ENCODE data around the gene ARHGAP1. TPM values are rescaled to one million over a fixed set of nuclear protein-coding genes. Genes with fewer than 3 reads are reported as not detected.
"Not testable (repeated sequence)": the region's sequence is repeated elsewhere in the genome, so short reads cannot be mapped to it uniquely, and the experiment has no call there.

Gene ARHGAP1
- total RNA-seq, 2 experiments from 2014 or later = 77.8 to 79.7 TPM

- Mint-ChIP-seq H3K4me3 (no peak overlapping the region), H3K27ac (peak overlapping the region; percentile 83), H3K4me1 (peaks cover 62% of the 10 kb centered on the region), H3K27me3 (no peaks in the 10 kb centered on the region), H3K9me3 (no peaks in the 10 kb centered on the region), H3K36me3 (ENCODE audit: low read depth) (peaks cover 54% of the 10 kb centered on the region)
- DNase-seq = no peak
- POLR2A ChIA-PET = interaction anchor here (1.0 to 8.5 kb wide), 5 partner anchors 11 to 119 kb away, joined by 3 to 124 read pairs (median 7); partner anchors contain the start of genes ARHGAP1, ATG13, HARBI1 and ZNF408
- CTCF ChIA-PET = interaction anchor here (0.6 to 1.8 kb wide), 3 partner anchors 56 to 184 kb away, joined by 3 to 6 read pairs (median 4); partner anchors contain the start of genes ATG13 and HARBI1
Observed at GRCh38 chr11:46673713-46674462, 26.5 kb downstream of the ARHGAP1 start.

DNA sequence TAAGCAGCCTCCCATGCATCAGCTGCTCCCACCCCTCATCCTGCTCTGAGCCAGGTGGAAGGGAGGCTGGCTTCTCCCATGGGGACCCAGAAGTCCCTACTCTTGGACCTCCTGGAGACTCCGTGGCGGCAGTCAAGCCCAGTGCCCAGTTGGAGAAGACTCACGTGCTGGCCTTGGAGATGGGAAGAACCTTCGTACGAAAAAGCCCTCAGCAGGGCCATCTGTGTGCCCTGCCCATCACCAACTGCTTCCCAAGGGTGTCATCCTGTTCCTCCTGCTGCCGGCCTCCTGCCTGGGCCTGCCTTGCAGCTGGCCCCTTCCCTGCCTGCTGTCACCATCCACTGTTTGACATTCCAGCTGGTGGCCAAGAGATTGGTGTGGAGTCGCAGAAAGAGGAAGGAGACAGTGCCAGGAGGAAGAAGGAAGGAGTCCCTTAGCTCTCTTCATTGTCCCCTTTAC lies 28.0 kb downstream of the ARHGAP1 start:
- Mint-ChIP-seq H3K9me3 (no peaks in the 10 kb centered on the region), H3K36me3 (ENCODE audit: low read depth) (peaks cover 47% of the 10 kb centered on the region), H3K4me1 (peaks cover 62% of the 10 kb centered on the region), H3K4me3 (no peak overlapping the region), H3K27ac (peak overlapping the region; percentile 98), H3K27me3 (no peaks in the 10 kb centered on the region)
- ChIA-PET CTCF (interaction anchor here (4.5 kb wide), 1 partner anchor 27 kb away, joined by 49 read pairs; the partner anchor contains the start of genes ARHGAP1 and ZNF408), POLR2A (interaction anchor here (1.2 to 8.5 kb wide), 5 partner anchors 16 to 55 kb away, joined by 3 to 124 read pairs (median 9); partner anchors contain the start of genes ARHGAP1, ATG13, HARBI1 and ZNF408)
- no peak for DNase-seq

- Mint-ChIP-seq H3K36me3 (ENCODE audit: low read depth) (peaks cover 47% of the 10 kb centered on the region), H3K27me3 (no peaks in the 10 kb centered on the region), H3K4me3 (peak overlapping the region; percentile 1), H3K9me3 (no peaks in the 10 kb centered on the region), H3K27ac (peak overlapping the region; percentile 98), H3K4me1 (peaks cover 60% of the 10 kb centered on the region)
- CTCF ChIA-PET = interaction anchor here (1.3 to 4.5 kb wide), 5 partner anchors 28 to 182 kb away, joined by 4 to 49 read pairs (median 6); partner anchors contain the start of genes AMBRA1, ARHGAP1, ATG13 and HARBI1
- DNase-seq = no peak
- POLR2A ChIA-PET = interaction anchor here (1.2 to 8.5 kb wide), 7 partner anchors 9 to 543 kb away, joined by 3 to 124 read pairs (median 9); partner anchors contain the start of genes ARHGAP1, ATG13, DDB2 and HARBI1
Observed at GRCh38 chr11:46671958-46672315, 28.5 kb downstream of the ARHGAP1 start.

DNA sequence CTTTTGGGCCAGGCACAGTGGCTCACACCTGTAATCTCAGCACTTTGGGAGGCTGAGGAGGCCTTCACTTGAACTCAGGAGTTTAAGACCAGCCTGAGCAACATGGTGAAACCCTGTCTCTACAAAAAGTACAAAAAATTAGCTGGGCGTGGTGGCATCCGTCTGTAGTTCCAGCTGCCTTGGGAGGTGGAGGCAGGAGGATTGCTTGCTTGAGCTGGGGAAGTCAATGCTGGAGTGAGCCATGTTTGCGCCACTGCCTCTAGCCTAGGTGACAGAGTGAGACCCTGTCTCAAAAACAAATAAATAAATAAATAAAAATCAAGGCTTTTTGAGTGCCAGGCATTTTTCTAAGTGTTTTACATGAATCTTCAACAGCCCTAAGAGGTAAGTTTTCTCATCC lies 29.9 kb downstream of the ARHGAP1 start:
- not testable (repeated sequence) for DNase-seq, H3K27me3 Mint-ChIP-seq, H3K9me3 Mint-ChIP-seq, H3K4me3 Mint-ChIP-seq
- CTCF ChIA-PET = interaction anchor here (0.9 to 4.5 kb wide), 12 partner anchors 11 to 319 kb away, joined by 3 to 49 read pairs (median 5); partner anchors contain the start of genes ARHGAP1, ATG13, HARBI1 and ZNF408
- POLR2A ChIA-PET = interaction anchor here (0.6 to 8.5 kb wide), 12 partner anchors 11 to 545 kb away, joined by 3 to 124 read pairs (median 6); partner anchors contain the start of genes AMBRA1, ARHGAP1, ATG13 and DDB2
- Mint-ChIP-seq H3K4me1 (peaks cover 48% of the 10 kb centered on the region), H3K27ac (peak overlapping the region; percentile 98), H3K36me3 (ENCODE audit: low read depth) (peaks cover 53% of the 10 kb centered on the region)

DNA sequence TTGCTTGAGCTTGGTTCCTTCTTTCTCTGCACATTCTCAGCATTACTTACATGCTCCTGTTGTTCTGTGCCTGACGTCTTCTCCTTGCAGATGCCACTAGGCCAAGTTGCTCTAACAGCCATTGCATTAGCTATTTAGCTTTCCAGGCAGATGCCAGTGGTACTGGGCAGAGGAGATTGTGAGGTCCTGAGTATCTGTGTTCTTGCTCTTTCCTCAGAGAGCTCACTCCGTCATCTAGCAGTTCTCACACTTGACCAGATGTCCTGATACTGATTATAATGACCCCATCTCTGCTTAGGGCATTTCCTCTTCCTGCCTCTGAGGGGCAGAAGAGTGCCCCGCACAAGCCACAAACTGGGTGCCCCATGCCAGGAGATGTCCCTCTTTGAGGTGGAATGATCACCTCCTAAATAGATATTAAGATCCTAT lies 30.7 kb downstream of the ARHGAP1 start:
- Mint-ChIP-seq H3K27ac (peak overlapping the region; percentile 98), H3K4me3 (no peak overlapping the region), H3K36me3 (ENCODE audit: low read depth) (peaks cover 52% of the 10 kb centered on the region), H3K4me1 (peaks cover 40% of the 10 kb centered on the region), H3K27me3 (no peaks in the 10 kb centered on the region), H3K9me3 (no peaks in the 10 kb centered on the region)
- CTCF ChIA-PET = interaction anchor here (1.3 to 4.5 kb wide), 3 partner anchors 10 to 30 kb away, joined by 4 to 49 read pairs (median 9); partner anchors contain the start of genes ARHGAP1 and ZNF408
- POLR2A ChIA-PET = interaction anchor here (1.1 to 8.5 kb wide), 4 partner anchors 31 to 109 kb away, joined by 3 to 124 read pairs (median 26); partner anchors contain the start of genes AMBRA1, ARHGAP1, ATG13 and HARBI1
- DNase-seq = no peak

GRCh38 chr11:46668480-46669085 lies 31.8 kb downstream of the ARHGAP1 start:
- Mint-ChIP-seq H3K36me3 (ENCODE audit: low read depth) (peaks cover 53% of the 10 kb centered on the region), H3K27ac (no peak overlapping the region)

GRCh38 chr11:46667043-46667481 lies 33.4 kb downstream of the ARHGAP1 start:
- peaks cover 52% of the 10 kb centered on the region for H3K36me3 Mint-ChIP-seq (ENCODE audit: low read depth)
- POLR2A ChIA-PET = no interaction called here
- no peak overlapping the region for H3K27ac Mint-ChIP-seq
- DNase-seq = no peak
- H3K27me3 Mint-ChIP-seq = no peaks in the 10 kb centered on the region
- no peak overlapping the region for H3K4me3 Mint-ChIP-seq
- CTCF ChIA-PET = no interaction called here
- peaks cover 29% of the 10 kb centered on the region for H3K4me1 Mint-ChIP-seq
- H3K9me3 Mint-ChIP-seq = no peaks in the 10 kb centered on the region

More at GRCh38 chr11:46668480-46669085, 31.8 kb downstream of the ARHGAP1 start:
- H3K9me3 Mint-ChIP-seq = no peaks in the 10 kb centered on the region
- ChIA-PET CTCF (interaction anchor here (4.5 kb wide), 1 partner anchor 31 kb away, joined by 49 read pairs; the partner anchor contains the start of genes ARHGAP1 and ZNF408), POLR2A (interaction anchor here (8.5 kb wide), 1 partner anchor 32 kb away, joined by 124 read pairs; the partner anchor contains the start of genes ARHGAP1 and ZNF408)
- H3K4me3 Mint-ChIP-seq = no peak overlapping the region
- peaks cover 36% of the 10 kb centered on the region for H3K4me1 Mint-ChIP-seq
- DNase-seq = no peak
- H3K27me3 Mint-ChIP-seq = no peaks in the 10 kb centered on the region

GRCh38 chr11:46666516-46666915 lies 33.9 kb downstream of the ARHGAP1 start:
- ChIA-PET POLR2A (no interaction called here), CTCF (no interaction called here)
- peaks cover 47% of the 10 kb centered on the region for H3K36me3 Mint-ChIP-seq (ENCODE audit: low read depth)
- H3K9me3 Mint-ChIP-seq = no peaks in the 10 kb centered on the region
- H3K27me3 Mint-ChIP-seq = no peaks in the 10 kb centered on the region
- H3K4me1 Mint-ChIP-seq = peaks cover 23% of the 10 kb centered on the region
- no peak for DNase-seq
- no peak overlapping the region for H3K4me3 Mint-ChIP-seq
- H3K27ac Mint-ChIP-seq = no peak overlapping the region

- no peak for DNase-seq
- Mint-ChIP-seq H3K36me3 (ENCODE audit: low read depth) (peaks cover 47% of the 10 kb centered on the region), H3K27ac (no peak overlapping the region), H3K4me3 (no peak overlapping the region), H3K9me3 (no peaks in the 10 kb centered on the region), H3K27me3 (no peaks in the 10 kb centered on the region), H3K4me1 (peaks cover 13% of the 10 kb centered on the region)
- POLR2A ChIA-PET = no interaction called here
- CTCF ChIA-PET = interaction anchor here (0.7 kb wide), 1 partner anchor 636 kb away, joined by 5 read pairs; no protein-coding TSS in a partner anchor
Observed at GRCh38 chr11:46665356-46665755, 35.1 kb downstream of the ARHGAP1 start.

GRCh38 chr11:46664612-46665011 lies 35.8 kb downstream of the ARHGAP1 start:
- CTCF ChIA-PET = interaction anchor here (0.6 kb wide), 1 partner anchor 16 kb away, joined by 4 read pairs; no protein-coding TSS in a partner anchor
- no peaks in the 10 kb centered on the region for H3K27me3 Mint-ChIP-seq
- DNase-seq = no peak
- peaks cover 48% of the 10 kb centered on the region for H3K36me3 Mint-ChIP-seq (ENCODE audit: low read depth)
- no peak overlapping the region for H3K27ac Mint-ChIP-seq
- H3K4me3 Mint-ChIP-seq = no peak overlapping the region
- H3K9me3 Mint-ChIP-seq = no peaks in the 10 kb centered on the region
- POLR2A ChIA-PET = no interaction called here
- peaks cover 7% of the 10 kb centered on the region for H3K4me1 Mint-ChIP-seq

DNA sequence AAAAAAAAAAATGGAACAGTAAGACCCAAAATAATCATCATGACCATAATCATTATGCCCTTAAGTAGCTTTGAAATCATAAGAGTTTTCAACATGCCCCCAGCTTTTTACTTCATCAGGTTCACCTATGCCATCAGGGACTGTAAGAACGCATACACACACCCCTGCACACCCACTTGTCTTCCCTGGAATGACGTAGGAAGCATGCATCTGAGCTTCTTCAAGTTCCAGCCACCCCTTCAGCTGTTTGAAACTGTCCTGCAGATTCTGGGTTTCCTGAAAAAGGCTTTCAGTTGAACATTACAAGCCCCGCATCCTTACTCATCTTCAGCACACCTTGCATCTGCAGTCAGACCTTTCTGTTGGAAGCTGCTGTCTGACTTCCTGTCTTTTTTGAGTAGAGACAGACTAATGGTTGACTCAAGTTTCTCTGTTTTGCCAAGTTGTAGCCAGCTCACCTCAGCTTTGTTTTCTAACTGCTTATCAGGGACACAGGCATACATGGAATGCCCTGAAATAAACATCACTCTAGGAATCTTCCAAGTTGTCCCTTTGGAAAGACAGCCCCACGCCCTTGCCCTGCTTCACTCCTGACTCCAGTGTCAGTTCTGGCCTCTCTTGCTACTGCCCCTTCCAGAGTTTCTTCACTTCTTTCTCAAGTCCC lies 37.0 kb downstream of the ARHGAP1 start:
- POLR2A ChIA-PET = interaction anchor here (0.8 to 1.2 kb wide), 3 partner anchors 11 to 109 kb away, joined by 3 to 4 read pairs (median 3); no protein-coding TSS in a partner anchor
- Mint-ChIP-seq H3K4me1 (peaks cover 5% of the 10 kb centered on the region), H3K27me3 (no peaks in the 10 kb centered on the region), H3K36me3 (ENCODE audit: low read depth) (peaks cover 50% of the 10 kb centered on the region), H3K4me3 (no peak overlapping the region), H3K27ac (peak overlapping the region; percentile 15), H3K9me3 (no peaks in the 10 kb centered on the region)
- no peak for DNase-seq
- CTCF ChIA-PET = no interaction called here

DNA sequence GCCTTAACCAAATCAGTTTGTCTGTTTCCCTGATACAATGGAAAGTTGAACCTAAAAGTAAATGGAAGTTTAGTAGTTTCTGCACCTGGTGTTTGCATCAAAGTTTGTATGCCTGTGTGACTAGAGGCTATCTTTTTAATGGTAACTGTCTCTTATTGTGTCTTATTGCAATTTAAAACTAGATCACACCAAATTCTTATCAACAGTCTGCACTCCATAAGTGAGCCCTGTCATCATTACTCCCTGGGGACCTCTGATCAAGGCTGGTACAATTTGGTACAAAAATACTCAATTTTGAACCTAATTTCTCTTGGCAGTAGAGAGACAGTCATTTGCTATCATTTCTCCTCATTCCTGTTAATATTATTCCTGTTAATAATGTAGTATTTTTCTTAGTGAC lies 38.1 kb downstream of the ARHGAP1 start:
- ChIA-PET POLR2A (no interaction called here), CTCF (no interaction called here)
- Mint-ChIP-seq H3K27ac (no peak overlapping the region), H3K27me3 (no peaks in the 10 kb centered on the region), H3K4me3 (no peak overlapping the region), H3K9me3 (no peaks in the 10 kb centered on the region), H3K4me1 (peaks cover 5% of the 10 kb centered on the region), H3K36me3 (ENCODE audit: low read depth) (peaks cover 59% of the 10 kb centered on the region)
- DNase-seq = no peak

Measured in activated CD4-positive, alpha-beta memory T cell treated with anti-CD3 and anti-CD28 coated beads, Interleukin-2, amount 10 ng/mL, durations not matched to agents 7 days and 5 days (primary cell).